Measurements from ENCODE around the gene MSI2. TPM values are rescaled to one million over a fixed set of nuclear protein-coding genes. Genes with fewer than 3 reads are reported as not detected.
A peak's percentile ranks its signal among the peaks of the same experiment; 100 is the strongest.

The MSI2 gene
- total and polyA plus RNA-seq, 9 of the 15 experiments (the other 6 are each of a cell fraction or from before 2014, with no cell fraction given): 4.6 to 61.8 (median 42.4) TPM

DNA sequence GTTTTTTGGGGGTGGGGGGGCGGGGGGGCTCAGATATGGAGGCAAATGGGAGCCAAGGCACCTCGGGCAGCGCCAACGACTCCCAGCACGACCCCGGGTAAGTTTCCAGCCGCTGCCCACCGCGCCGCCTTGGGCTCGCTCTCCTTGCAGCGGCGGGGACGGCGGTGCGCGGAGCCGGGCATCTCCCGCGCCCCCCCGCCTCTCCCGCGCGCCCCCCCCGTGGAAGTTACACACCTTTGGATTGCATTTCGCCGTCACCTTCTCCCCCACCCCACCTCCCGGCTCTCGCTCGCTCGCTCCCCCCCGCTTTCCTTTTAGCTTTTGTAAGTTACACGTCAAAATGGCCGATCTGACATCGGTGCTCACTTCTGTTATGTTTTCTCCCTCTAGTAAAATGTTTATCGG, 387 bp downstream of the MSI2 start (continued):
- peak; percentile 88 for TF ChIP-seq ZNF263 (CRISPR knock-in tag; IDR thresholded peaks at IDR 0.05; ENCODE audit: borderline replicate concordance)
- TF ChIP-seq FOS (IDR thresholded peaks at IDR 0.05; ENCODE audit: extremely low read depth, insufficient read length): no peak
- no peak for TF ChIP-seq ZNF140 (CRISPR knock-in tag; IDR thresholded peaks at IDR 0.05)
- no peak for TF ChIP-seq SMARCC2 (IDR thresholded peaks at IDR 0.05; ENCODE audit: low read depth)
- peak in 1 of 2 experiments; percentile 33; a peak in 1 of 4 replicates for TF ChIP-seq MAZ (CRISPR knock-in tag; conservative IDR thresholded peaks at IDR 0.05 in 1 of 2, IDR thresholded peaks at IDR 0.05 in 1 of 2)
- TF ChIP-seq ZBTB7A (IDR thresholded peaks at IDR 0.05; ENCODE audit: borderline replicate concordance, control insufficient read depth, low read depth, low read length): peak; percentile 6; the same call in 1 of the 2 replicates
- TF ChIP-seq FOXP1 (CRISPR knock-in tag; IDR thresholded peaks at IDR 0.05): no peak
- no peak for TF ChIP-seq ZNF280B (CRISPR knock-in tag; IDR thresholded peaks at IDR 0.05)
- TF ChIP-seq E2F6 (IDR thresholded peaks at IDR 0.05; ENCODE audit: borderline replicate concordance in 1 of 2, extremely low read depth in 1 of 2, insufficient read depth in 1 of 2, insufficient read length in 1 of 2, low read depth in 1 of 2, low read length in 1 of 2, poor library complexity in 1 of 2, severe bottlenecking in 1 of 2): peak in 1 of 2 experiments; percentile 25
- no peak for TF ChIP-seq SIX5 (IDR thresholded peaks at IDR 0.05; ENCODE audit: borderline replicate concordance in 1 of 2, insufficient read depth in 1 of 2, low read depth in 1 of 2, low read length in 2 of 2)
- no peak for TF ChIP-seq AFF4 (CRISPR knock-in tag; IDR thresholded peaks at IDR 0.05)
- peak; percentile 67; the same call in 1 of the 2 replicates for TF ChIP-seq ZNF740 (CRISPR knock-in tag; IDR thresholded peaks at IDR 0.05)
- peak in 1 of 2 experiments; percentile 75; a peak in 1 of 4 replicates for TF ChIP-seq ZNF740 (tag; IDR thresholded peaks at IDR 0.05)

Data from K562 (cell line).